Liver (tissue), 9 donors: Measurements from ENCODE around the gene SPHK2. TPM values are rescaled to one million over a fixed set of nuclear protein-coding genes. Genes with fewer than 3 reads are reported as not detected.
A peak's percentile ranks its signal among the peaks of the same experiment; 100 is the strongest.

ENCODE experiments used
- DNase-seq: peaks from one replicate; pipeline ENCODE4 v3.0.0-alpha.2; 2017; ENCODE audit warnings: low spot score
- H3K27ac ChIP-seq, 2 donors: one replicate each; pipeline ENCODE4 v1.7.0; 2013; ENCODE audit warnings: inconsistent platforms in 2 of 2, low read length in 2 of 2, control low read depth in 1 of 2, low read depth in 1 of 2, mild to moderate bottlenecking in 1 of 2
- H3K27me3 ChIP-seq, 4 donors: one replicate each; pipeline versions ENCODE4 v1.6.1 to v1.7.0; 2013; ENCODE audit warnings: low read length in 3 of 4, inconsistent platforms in 1 of 4, mild to moderate bottlenecking in 1 of 4, moderate library complexity in 1 of 4; ENCODE audit not compliant: control insufficient read depth in 4 of 4, insufficient read depth in 4 of 4
- H3K36me3 ChIP-seq, 4 donors: one replicate each; pipeline versions ENCODE4 v1.6.1 to v1.7.0; 2013; ENCODE audit warnings: low read length in 3 of 4, mild to moderate bottlenecking in 3 of 4, low read depth in 1 of 4, moderate library complexity in 1 of 4; ENCODE audit not compliant: control insufficient read depth in 4 of 4, insufficient read depth in 3 of 4
- H3K4me1 ChIP-seq, 4 donors: one replicate each; pipeline versions ENCODE4 v1.6.1 to v1.7.0; 2013; ENCODE audit warnings: low read length in 3 of 4, mild to moderate bottlenecking in 3 of 4, moderate library complexity in 1 of 4; ENCODE audit not compliant: control insufficient read depth in 4 of 4, insufficient read depth in 4 of 4
- H3K4me3 ChIP-seq, 3 donors: one replicate each; pipeline versions ENCODE4 v1.6.1 to v1.7.0; 2013; ENCODE audit warnings: low read length in 3 of 3, control low read depth in 1 of 3, low read depth in 1 of 3, mild to moderate bottlenecking in 1 of 3
- H3K9ac ChIP-seq, 2 donors: one replicate each; pipeline ENCODE4 v1.7.0; 2013; ENCODE audit warnings: low read length in 2 of 2, mild to moderate bottlenecking in 2 of 2, moderate library complexity in 2 of 2, control low read depth in 1 of 2, low read depth in 1 of 2
- H3K9me3 ChIP-seq, 4 donors: one replicate each; pipeline versions ENCODE4 v1.6.1 to v1.7.0; 2013; ENCODE audit warnings: low read length in 3 of 4; ENCODE audit not compliant: control insufficient read depth in 4 of 4
- ATF3 ChIP-seq: IDR thresholded peaks from 2 replicates; pipeline ENCODE4 v1.6.1; 2016; ENCODE audit warnings: antibody characterized with exemption
- CTCF ChIP-seq: fragments of 150-350 bp; IDR thresholded peaks from 2 replicates; pipeline ENCODE4 v1.5.1; 2017; ENCODE audit warnings: improper control_type of control experiment, low read depth, low read length; ENCODE audit not compliant: missing input control
- EGR1 ChIP-seq, 2 donors: IDR thresholded peaks; 2 replicates each; pipeline ENCODE4 v1.6.1; 2016 to 2018; ENCODE audit warnings: antibody characterized with exemption in 2 of 2, low read depth in 2 of 2
- FOXA1 ChIP-seq: IDR thresholded peaks from 2 replicates; pipeline ENCODE4 v1.6.1; 2016; ENCODE audit warnings: antibody characterized with exemption
- GABPA ChIP-seq, 2 donors: IDR thresholded peaks in 1 of 2; conservative IDR thresholded peaks in 1 of 2; 2 replicates each; pipeline ENCODE4 v1.6.1; 2016; ENCODE audit warnings: antibody characterized with exemption in 2 of 2, mild to moderate bottlenecking in 1 of 2, moderate library complexity in 1 of 2
- HNF4A ChIP-seq, 2 donors: conservative IDR thresholded peaks; 2 replicates each; pipeline ENCODE4 v1.6.1; 2016; ENCODE audit warnings: antibody characterized with exemption in 2 of 2, mild to moderate bottlenecking in 2 of 2
- HNF4G ChIP-seq: IDR thresholded peaks from 2 replicates; pipeline ENCODE4 v1.6.1; 2016; ENCODE audit warnings: antibody characterized with exemption
- JUND ChIP-seq, 2 donors: IDR thresholded peaks; 2 replicates each; pipeline ENCODE4 v1.6.1; 2016; ENCODE audit warnings: antibody characterized with exemption in 2 of 2
- NR2F2 ChIP-seq: IDR thresholded peaks from 2 replicates; pipeline ENCODE4 v1.6.1; 2016; ENCODE audit warnings: antibody characterized with exemption
- RAD21 ChIP-seq, 2 donors: IDR thresholded peaks; 2 replicates each; pipeline ENCODE4 v1.6.1; 2016; ENCODE audit warnings: antibody characterized with exemption in 2 of 2, mild to moderate bottlenecking in 2 of 2
- RXRA ChIP-seq, 2 donors: IDR thresholded peaks; 2 replicates each; pipeline ENCODE4 v1.6.1; 2017 to 2018; ENCODE audit warnings: antibody characterized with exemption in 2 of 2, mild to moderate bottlenecking in 1 of 2
- SP1 ChIP-seq: IDR thresholded peaks from 2 replicates; pipeline ENCODE4 v1.6.1; 2018; ENCODE audit warnings: antibody characterized with exemption, mild to moderate bottlenecking
- TAF1 ChIP-seq: conservative IDR thresholded peaks from 2 replicates; pipeline ENCODE4 v1.6.1; 2016; ENCODE audit warnings: antibody characterized with exemption, mild to moderate bottlenecking
- YY1 ChIP-seq: IDR thresholded peaks from 2 replicates; pipeline ENCODE4 v1.6.1; 2016; ENCODE audit warnings: antibody characterized with exemption, mild to moderate bottlenecking
- ZBTB33 ChIP-seq: IDR thresholded peaks from 2 replicates; pipeline ENCODE4 v1.6.1; 2016; ENCODE audit warnings: antibody characterized with exemption
- WGBS: extraction: QIAGEN DNeasy Blood & Tissue Kit; methylation state at CpG from one replicate; pipeline ENCODE4 v1.1.7; 2013; 5-methylcytosine and 5-hydroxymethylcytosine counted together
- polyA plus RNA-seq, 2 donors: library from polyadenylated mRNA; stranded (reverse) in 1 of 2; unstranded in 1 of 2; fragments of 200-250 nt in 1 of 2; fragments of >200 nt in 1 of 2; fragmentation: Nextera tagmentation in 1 of 2; extraction: Ambion mirVana in 1 of 2; gene quantifications; one replicate each; pipeline versions ENCODE4 v1.2.1 to v1.2.3, GENCODE V29; 2013 to 2015
- total RNA-seq, 2 donors: library from RNA; depleted of rRNA; stranded (reverse); fragments of >200 nt; gene quantifications; one replicate each; pipeline ENCODE4 v1.2.3, GENCODE V29; 2014
- donor health status: healthy.
- donor health status: healthy.
- donor health status: healthy.
- donor health status: healthy.
- donor health status: healthy.

The SPHK2 gene
- total and polyA plus RNA-seq, 4 donors: 9.6 to 17.3 (median 12.3) TPM

GRCh38 chr19:48637948-48638830 is 18.9 kb downstream of the SPHK2 start:
- WGBS: 10% methylated on average over 29 of the region's 29 CpGs
- TF ChIP-seq FOXA1 (peak; percentile 7), EGR1 (IDR thresholded peaks at IDR 0.05; ENCODE audit: low read depth in 2 of 2) (no peak), TAF1 (no peak), ATF3 (no peak), NR2F2 (peak; percentile 49), RXRA (IDR thresholded peaks at IDR 0.05) (no peak), GABPA (IDR thresholded peaks at IDR 0.05 in 1 of 2, conservative IDR thresholded peaks at IDR 0.05 in 1 of 2) (peak in 1 of 2 donors; percentile 7), CTCF (peak; percentile 6), JUND (IDR thresholded peaks at IDR 0.05) (no peak), YY1 (peak; percentile 25)
- DNase-seq: peak; percentile 75
- H3K4me3 ChIP-seq: peak overlapping the region; percentile 56 to 86 (median 59)
- H3K9ac ChIP-seq: peak overlapping the region; percentile 72 to 94
- no peaks in the 10 kb centered on the region for H3K9me3 ChIP-seq
- H3K27me3 ChIP-seq: no peaks in the 10 kb centered on the region
- no peaks in the 10 kb centered on the region for H3K36me3 ChIP-seq
- peaks cover 12 to 47% (median 37%) of the 10 kb centered on the region in 4 donors for H3K4me1 ChIP-seq
- H3K27ac ChIP-seq: peak overlapping the region; percentile 98 to 99

DNA sequence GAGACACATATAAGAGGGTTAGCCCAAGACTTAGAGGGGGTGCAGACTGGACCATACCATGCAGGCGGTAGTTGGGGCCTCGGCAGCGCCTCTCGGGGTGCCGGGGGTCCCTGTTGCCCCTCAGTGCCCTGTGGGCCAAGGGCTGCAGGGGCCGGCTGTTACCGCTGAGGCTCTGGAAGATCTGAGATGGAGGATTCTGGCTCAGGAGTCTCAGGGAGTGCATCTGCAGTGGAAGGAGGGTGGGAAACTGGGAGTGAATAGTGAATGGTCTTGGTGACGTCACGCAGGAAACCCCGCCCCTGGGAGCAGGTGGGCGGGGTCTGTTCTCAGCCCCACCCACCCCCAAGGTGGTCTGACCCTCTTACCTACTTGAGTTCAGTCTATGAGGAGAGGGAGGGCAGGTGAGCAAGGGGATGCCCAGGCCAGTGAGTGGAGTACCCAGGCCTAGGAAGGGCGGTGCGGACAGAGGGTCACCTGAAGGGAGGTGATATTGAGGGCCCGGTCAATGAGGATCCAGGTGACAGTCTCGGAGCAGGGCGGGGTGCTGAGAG is 19.6 kb downstream of the SPHK2 start:
- peaks cover 9 to 40% (median 30%) of the 10 kb centered on the region in 4 donors for H3K4me1 ChIP-seq
- H3K9ac ChIP-seq: no peak overlapping the region
- TF ChIP-seq FOXA1 (peak; percentile 3), ATF3 (no peak)
- 79% methylated on average over 16 of the region's 16 CpGs for WGBS
- DNase-seq: no peak
- H3K27me3 ChIP-seq: no peaks in the 10 kb centered on the region
- H3K9me3 ChIP-seq: no peaks in the 10 kb centered on the region
- peak overlapping the region in 1 of 2 donors; percentile 98 for H3K27ac ChIP-seq
- no peaks in the 10 kb centered on the region for H3K36me3 ChIP-seq
- no peak overlapping the region for H3K4me3 ChIP-seq

DNA sequence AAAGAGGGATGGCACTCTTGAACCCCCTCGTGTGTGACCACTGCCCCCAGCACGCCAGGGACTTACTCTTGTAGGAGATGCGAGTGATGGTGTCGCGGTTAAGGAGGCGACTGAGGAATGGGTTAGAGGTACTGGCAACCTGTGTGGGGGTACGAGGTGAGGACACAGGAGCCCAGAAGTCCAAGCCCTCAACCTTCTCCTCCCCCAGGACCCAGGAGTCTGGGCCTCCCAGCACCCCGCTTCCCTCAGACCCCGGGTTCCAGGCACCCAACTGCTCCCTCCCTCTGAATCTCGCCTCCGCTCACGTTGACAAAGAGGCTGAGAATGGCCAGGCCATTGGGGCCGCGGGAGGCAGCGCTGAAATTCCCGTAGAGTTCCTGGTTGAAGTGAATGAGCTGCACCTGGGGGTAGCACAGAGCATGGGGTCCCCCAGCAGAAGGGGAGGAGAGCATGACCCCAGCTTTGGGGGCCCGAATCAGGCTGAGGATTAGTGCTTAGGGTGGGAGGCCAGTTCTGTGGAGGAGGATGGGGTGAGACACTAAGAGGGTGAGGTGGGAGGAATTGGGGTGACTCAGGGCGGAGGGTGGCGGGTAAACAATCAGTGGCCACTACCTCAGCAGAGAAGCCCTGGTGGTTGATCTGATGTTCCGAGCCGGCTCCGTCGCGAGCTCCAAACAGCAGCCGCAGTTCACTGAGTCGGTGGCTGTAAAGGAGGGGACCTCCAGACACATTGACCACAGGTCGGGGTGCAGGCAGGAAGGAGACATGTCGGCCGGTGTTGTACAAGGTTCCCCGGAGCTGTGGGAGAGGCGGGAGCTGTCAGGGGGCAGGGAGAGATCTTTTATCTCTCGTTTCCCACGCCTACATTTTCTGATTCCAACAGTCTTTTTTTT is 20.4 kb downstream of the SPHK2 start:
- Histone ChIP-seq H3K27me3 (no peaks in the 10 kb centered on the region), H3K27ac (no peak overlapping the region), H3K36me3 (no peaks in the 10 kb centered on the region), H3K9me3 (no peaks in the 10 kb centered on the region), H3K4me1 (peaks cover 6 to 37% (median 24%) of the 10 kb centered on the region in 4 donors), H3K4me3 (no peak overlapping the region), H3K9ac (no peak overlapping the region)
- WGBS: 69% methylated on average over 33 of the region's 33 CpGs
- no peak for DNase-seq
- TF ChIP-seq RAD21 (IDR thresholded peaks at IDR 0.05) (no peak), ATF3 (no peak), HNF4G (no peak), HNF4A (conservative IDR thresholded peaks at IDR 0.05) (no peak), EGR1 (IDR thresholded peaks at IDR 0.05; ENCODE audit: low read depth in 2 of 2) (no peak), YY1 (no peak), SP1 (no peak), NR2F2 (no peak), ZBTB33 (no peak), JUND (IDR thresholded peaks at IDR 0.05) (no peak)
